Cardiac septum (tissue), 1 donor: Measurements from ENCODE around the gene SULT1E1. TPM values are rescaled to one million over a fixed set of nuclear protein-coding genes. Genes with fewer than 3 reads are reported as not detected.

Source experiments
- DNase-seq: peaks from one replicate; pipeline ENCODE4 v3.0.0-alpha.2; 2020; ENCODE audit warnings: low spot score
- intact Hi-C: fragments of 100-400 bp; cut with DNase I; formaldehyde crosslinking; loops from one replicate; pipeline ENCODE4 v1.14.0; 2022
- total RNA-seq: library from RNA; stranded (reverse); fragmentation: NEBNext Ultra II Directional; extraction: Animal tissue kit (Norgen Biotek cat#: 25700); gene quantifications from one replicate; pipeline ENCODE4 v1.2.1, GENCODE V29; 2021
- donor health status: DM: no; HTN: no; CAD: no.

SULT1E1 gene
- total RNA-seq, 1 donor from 2014 or later: not detected

GRCh38 chr4:69816236-69816635 is 43.7 kb downstream of the SULT1E1 start:
- intact Hi-C loops: no loop called here
- no peak for DNase-seq

GRCh38 chr4:69813628-69814027 is 46.3 kb downstream of the SULT1E1 start:
- intact Hi-C loops: no loop called here
- no peak for DNase-seq

- intact Hi-C loops: no loop called here
These were observed 48.8 kb downstream of the SULT1E1 start for GRCh38 chr4:69811166-69811565.

GRCh38 chr4:69800599-69800998 is 59.3 kb downstream of the SULT1E1 start:
- no peak for DNase-seq
- intact Hi-C loops: no loop called here

More at GRCh38 chr4:69811166-69811565, 48.8 kb downstream of the SULT1E1 start:
- DNase-seq: no peak

GRCh38 chr4:69799337-69799736 is 60.6 kb downstream of the SULT1E1 start:
- DNase-seq: no peak
- intact Hi-C loops: no loop called here

- intact Hi-C loops: no loop called here
- DNase-seq: no peak
These were observed 66.2 kb downstream of the SULT1E1 start for GRCh38 chr4:69793732-69794131.

Other genes with a start within 250 kb of the SULT1E1 start
- gene UGT2A2, start 220.5 kb downstream of the SULT1E1 start, total RNA-seq: not detected
- not detected for gene UGT2A1, start 206.9 kb downstream of the SULT1E1 start, total RNA-seq
- gene SULT1B1, start 99.5 kb downstream of the SULT1E1 start, total RNA-seq: 0.59 TPM
- gene CSN1S1, start 70.9 kb upstream of the SULT1E1 start, total RNA-seq: not detected
- not detected for gene CSN2, start 105.6 kb upstream of the SULT1E1 start, total RNA-seq
- gene STATH, start 135.8 kb upstream of the SULT1E1 start, total RNA-seq: not detected
- gene HTN3, start 168.3 kb upstream of the SULT1E1 start, total RNA-seq: not detected
- not detected for gene HTN1, start 190.3 kb upstream of the SULT1E1 start, total RNA-seq